CD14-positive monocyte (primary cell): ENCODE results near the gene TMEM53. TPM values are rescaled to one million over a fixed set of nuclear protein-coding genes. Genes with fewer than 3 reads are reported as not detected.

Experiments used
- DNase-seq, 3 donors: peaks; one replicate each; pipeline ENCODE4 v3.0.0-alpha.2; 2011 to 2022
- H2AFZ ChIP-seq: 2 replicates; pipeline ENCODE4 v1.6.0; 2012; ENCODE audit warnings: mild to moderate bottlenecking, low read depth, low read length, inconsistent platforms; ENCODE audit not compliant: insufficient read depth, poor library complexity, severe bottlenecking
- H3K27ac ChIP-seq, 2 donors: 1 replicate in 1 of 2; 2 replicates in 1 of 2; pipeline ENCODE4 v1.5.1; 2012 to 2013; ENCODE audit warnings: low read length in 2 of 2, control low read depth in 1 of 2, inconsistent platforms in 1 of 2, low read depth in 1 of 2, mild to moderate bottlenecking in 1 of 2
- H3K27me3 ChIP-seq, 2 donors: one replicate each; pipeline versions ENCODE4 v1.6.0 to v1.6.1; 2011 to 2013; ENCODE audit warnings: low read length in 2 of 2; ENCODE audit not compliant: control insufficient read depth in 2 of 2, insufficient read depth in 2 of 2
- H3K36me3 ChIP-seq, 2 donors: replicated peaks in 1 of 2; 1 replicate in 1 of 2; 2 replicates in 1 of 2; pipeline versions ENCODE4 v1.5.1 to v1.6.1; 2012 to 2013; ENCODE audit warnings: low read length in 2 of 2, control low read depth in 1 of 2, inconsistent platforms in 1 of 2, mild to moderate bottlenecking in 1 of 2; ENCODE audit not compliant: insufficient read depth in 2 of 2, control insufficient read depth in 1 of 2
- H3K4me1 ChIP-seq, 2 donors: 1 replicate in 1 of 2; 2 replicates in 1 of 2; pipeline versions ENCODE4 v1.5.1 to v1.6.1; 2012 to 2013; ENCODE audit warnings: low read length in 2 of 2, control low read depth in 1 of 2, inconsistent platforms in 1 of 2, mild to moderate bottlenecking in 1 of 2, moderate library complexity in 1 of 2; ENCODE audit not compliant: insufficient read depth in 2 of 2, control insufficient read depth in 1 of 2
- H3K4me2 ChIP-seq: replicated peaks from 2 replicates; pipeline ENCODE3; 2012; ENCODE audit warnings: low read length, moderate library complexity, mild to moderate bottlenecking; ENCODE audit not compliant: poor library complexity, severe bottlenecking; ENCODE audit errors: extremely low read depth
- H3K4me3 ChIP-seq, 3 experiments: fragments of 200-600 bp in 1 of 3; sonication (generic) in 1 of 3; replicated peaks in 1 of 3; 1 replicate in 2 of 3; 2 replicates in 1 of 3; pipeline ENCODE4 v1.5.1; 2011 to 2013; ENCODE audit warnings: low read length in 3 of 3, mild to moderate bottlenecking in 3 of 3, control low read depth in 2 of 3, low read depth in 2 of 3, inconsistent platforms in 1 of 3, moderate library complexity in 1 of 3
- H3K79me2 ChIP-seq: 2 replicates; pipeline ENCODE4 v1.6.0; 2012; ENCODE audit warnings: mild to moderate bottlenecking, control low read depth, inconsistent platforms, low read length, moderate library complexity; ENCODE audit not compliant: insufficient read depth
- H3K9ac ChIP-seq: 2 replicates; pipeline ENCODE4 v1.6.0; 2017; ENCODE audit warnings: low read length, mild to moderate bottlenecking; ENCODE audit not compliant: insufficient read depth, poor library complexity, severe bottlenecking
- H3K9me3 ChIP-seq, 2 donors: replicated peaks in 1 of 2; 1 replicate in 1 of 2; 2 replicates in 1 of 2; pipeline versions ENCODE4 v1.5.1 to v1.6.1; 2012 to 2013; ENCODE audit warnings: low read length in 2 of 2, control low read depth in 1 of 2; ENCODE audit not compliant: control insufficient read depth in 1 of 2, insufficient read depth in 1 of 2
- H4K20me1 ChIP-seq: 2 replicates; pipeline ENCODE4 v1.6.0; 2012; ENCODE audit warnings: mild to moderate bottlenecking, low read length, control low read depth, moderate library complexity; ENCODE audit not compliant: insufficient read depth
- H3K27ac Mint-ChIP-seq, 7 donors: one replicate each; pipeline ENCODE4 v1.8.0; 2020; ENCODE audit warnings: mild to moderate bottlenecking in 7 of 7, mixed read lengths in 7 of 7, moderate library complexity in 6 of 7, inconsistent platforms in 2 of 7
- H3K27me3 Mint-ChIP-seq, 3 donors: one replicate each; pipeline ENCODE4 v1.8.0; 2021 to 2022; ENCODE audit warnings: low read depth in 3 of 3, mild to moderate bottlenecking in 3 of 3, mixed read lengths in 3 of 3, moderate library complexity in 3 of 3, inconsistent platforms in 1 of 3
- H3K36me3 Mint-ChIP-seq, 2 donors: one replicate each; pipeline ENCODE4 v1.8.0; 2020; ENCODE audit warnings: mixed read lengths in 2 of 2, inconsistent platforms in 1 of 2, mild to moderate bottlenecking in 1 of 2
- H3K4me1 Mint-ChIP-seq: one replicate; pipeline ENCODE4 v1.8.0; 2020; ENCODE audit warnings: mild to moderate bottlenecking, mixed read lengths
- H3K4me3 Mint-ChIP-seq, 2 donors: one replicate each; pipeline ENCODE4 v1.8.0; 2020; ENCODE audit warnings: mild to moderate bottlenecking in 2 of 2, mixed read lengths in 2 of 2, moderate library complexity in 1 of 2
- H3K9me3 Mint-ChIP-seq, 7 donors: one replicate each; pipeline ENCODE4 v1.8.0; 2020 to 2022; ENCODE audit warnings: mixed read lengths in 7 of 7, mild to moderate bottlenecking in 6 of 7, moderate library complexity in 6 of 7, inconsistent platforms in 2 of 7
- WGBS: methylation state at CpG from one replicate; pipeline ENCODE4 v1.1.5; 2013; ENCODE audit warnings: missing lambda C conversion rate; ENCODE audit not compliant: insufficient coverage; 5-methylcytosine and 5-hydroxymethylcytosine counted together
- intact Hi-C, 2 donors: fragments of 100-400 bp; cut with micrococcal nuclease; formaldehyde crosslinking; loops; one replicate each; pipeline versions ENCODE4 v1.15.0 to v1.15.1; 2023
- polyA plus RNA-seq, 3 donors: library from polyadenylated mRNA; depleted of rRNA in 1 of 3; unstranded in 2 of 3; stranded (reverse) in 1 of 3; fragments of 300-500 nt in 2 of 3; fragments of >200 nt in 1 of 3; fragmentation: Illumina TruSeq in 2 of 3; gene quantifications; 1 replicate in 2 of 3; 2 replicates in 1 of 3; pipeline ENCODE4 v1.2.3, GENCODE V29; 2012 to 2021
- TF ChIP-seq, protein P1 (sequence below): fragments of 200-600 bp; IDR thresholded peaks from one replicate; pipeline ENCODE4 v1.8.0; 2022; ENCODE audit warnings: antibody characterized with exemption, mild to moderate bottlenecking

The TMEM53 gene
- polyA plus RNA-seq, 3 donors = 4.8 to 8.8 (median 8.6) TPM

GRCh38 chr1:44620072-44620471 lies 54.2 kb downstream of the TMEM53 start:
- no peaks in the 10 kb centered on the region for H3K4me1 Mint-ChIP-seq
- WGBS = no CpG with 5 or more reads among the region's 3 CpGs
- intact Hi-C loops = no loop called here
- TF ChIP-seq, protein P1, sequence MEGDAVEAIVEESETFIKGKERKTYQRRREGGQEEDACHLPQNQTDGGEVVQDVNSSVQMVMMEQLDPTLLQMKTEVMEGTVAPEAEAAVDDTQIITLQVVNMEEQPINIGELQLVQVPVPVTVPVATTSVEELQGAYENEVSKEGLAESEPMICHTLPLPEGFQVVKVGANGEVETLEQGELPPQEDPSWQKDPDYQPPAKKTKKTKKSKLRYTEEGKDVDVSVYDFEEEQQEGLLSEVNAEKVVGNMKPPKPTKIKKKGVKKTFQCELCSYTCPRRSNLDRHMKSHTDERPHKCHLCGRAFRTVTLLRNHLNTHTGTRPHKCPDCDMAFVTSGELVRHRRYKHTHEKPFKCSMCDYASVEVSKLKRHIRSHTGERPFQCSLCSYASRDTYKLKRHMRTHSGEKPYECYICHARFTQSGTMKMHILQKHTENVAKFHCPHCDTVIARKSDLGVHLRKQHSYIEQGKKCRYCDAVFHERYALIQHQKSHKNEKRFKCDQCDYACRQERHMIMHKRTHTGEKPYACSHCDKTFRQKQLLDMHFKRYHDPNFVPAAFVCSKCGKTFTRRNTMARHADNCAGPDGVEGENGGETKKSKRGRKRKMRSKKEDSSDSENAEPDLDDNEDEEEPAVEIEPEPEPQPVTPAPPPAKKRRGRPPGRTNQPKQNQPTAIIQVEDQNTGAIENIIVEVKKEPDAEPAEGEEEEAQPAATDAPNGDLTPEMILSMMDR = no peak
- Histone ChIP-seq H3K27ac (no peak overlapping the region), H3K4me3 (no peak overlapping the region), H3K4me1 (no peaks in the 10 kb centered on the region), H2AFZ (no peak overlapping the region), H3K9me3 (no peaks in the 10 kb centered on the region), H3K9ac (no peak overlapping the region), H3K27me3 (no peaks in the 10 kb centered on the region), H3K4me2 (no peak overlapping the region), H3K79me2 (no peaks in the 10 kb centered on the region), H3K36me3 (no peaks in the 10 kb centered on the region), H4K20me1 (no peaks in the 10 kb centered on the region)
- no peaks in the 10 kb centered on the region for H3K36me3 Mint-ChIP-seq
- no peak for DNase-seq
- H3K27me3 Mint-ChIP-seq = peaks cover 2 to 5% (median 3%) of the 10 kb centered on the region in 3 donors
- peaks cover 0 to 1% (median 0%) of the 10 kb centered on the region in 7 donors for H3K9me3 Mint-ChIP-seq
- H3K27ac Mint-ChIP-seq = no peak overlapping the region
- H3K4me3 Mint-ChIP-seq = no peak overlapping the region

DNA sequence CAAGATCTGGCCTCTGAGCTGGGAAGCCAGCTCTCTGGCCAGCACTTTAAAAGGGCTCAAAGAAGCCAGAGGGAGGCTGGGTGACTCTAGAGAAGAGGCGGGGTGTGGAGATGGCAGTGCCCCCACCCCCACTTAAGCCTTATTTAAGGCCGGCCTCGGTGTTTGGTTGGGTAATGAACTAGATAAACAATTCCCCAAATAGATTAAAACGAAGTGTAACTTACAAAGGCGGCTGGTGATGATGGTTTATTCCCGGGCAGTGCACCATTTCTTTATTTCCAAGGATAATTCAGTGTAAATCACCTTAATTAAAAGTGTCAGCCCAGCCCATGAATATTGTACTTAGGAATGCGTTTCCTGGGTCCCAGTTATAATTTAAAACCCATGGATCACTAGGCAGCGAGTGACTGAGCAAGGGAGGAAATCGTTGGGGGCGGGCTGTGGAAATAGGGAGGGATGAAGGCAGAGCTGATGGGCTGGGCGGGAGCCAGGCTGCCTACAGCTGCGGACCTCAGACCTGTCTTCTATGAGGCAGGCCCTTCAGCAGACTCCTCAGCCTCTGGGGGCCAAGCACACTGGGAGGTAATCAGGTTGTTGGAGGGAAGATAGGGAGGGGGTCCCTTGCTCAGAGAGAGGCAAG lies 54.9 kb downstream of the TMEM53 start:
- no peaks in the 10 kb centered on the region for H4K20me1 ChIP-seq
- H2AFZ ChIP-seq = no peak overlapping the region
- TF ChIP-seq, protein P1 = no peak
- H3K27me3 Mint-ChIP-seq = peaks cover 2 to 4% (median 3%) of the 10 kb centered on the region in 3 donors
- H3K4me3 ChIP-seq = no peak overlapping the region
- intact Hi-C loops = no loop called here
- H3K9me3 ChIP-seq = no peaks in the 10 kb centered on the region
- 89% methylated on average over 8 of the region's 12 CpGs for WGBS
- no peak overlapping the region for H3K27ac ChIP-seq
- H3K4me1 ChIP-seq = no peaks in the 10 kb centered on the region
- no peaks in the 10 kb centered on the region for H3K27me3 ChIP-seq
- no peaks in the 10 kb centered on the region for H3K36me3 ChIP-seq
- H3K4me1 Mint-ChIP-seq = no peaks in the 10 kb centered on the region
- no peak overlapping the region for H3K9ac ChIP-seq
- H3K27ac Mint-ChIP-seq = peak overlapping the region in 1 of 7 donors; percentile 73
- H3K4me3 Mint-ChIP-seq = no peak overlapping the region
- no peaks in the 10 kb centered on the region for H3K36me3 Mint-ChIP-seq
- H3K9me3 Mint-ChIP-seq = peaks cover 0 to under 1% (median 0%) of the 10 kb centered on the region in 7 donors
- DNase-seq = no peak
- no peaks in the 10 kb centered on the region for H3K79me2 ChIP-seq
- H3K4me2 ChIP-seq = no peak overlapping the region
